ENCODE measurements around the gene TNPO3. TPM values are rescaled to one million over a fixed set of nuclear protein-coding genes. Genes with fewer than 3 reads are reported as not detected.

The TNPO3 gene
- total RNA-seq, 2 experiments from 2014 or later, result 55.1 to 71.7 TPM

GRCh38 chr7:129083525-129083924 lies 28.6 kb upstream of the TNPO3 start:
- Histone ChIP-seq H2AFZ (ENCODE audit: low read length) (no peak overlapping the region), H4K20me1 (ENCODE audit: insufficient read depth, low read length) (no peaks in the 10 kb centered on the region), H3K9me2 (ENCODE audit: insufficient read depth, low read length) (no peaks in the 10 kb centered on the region), H3K4me2 (ENCODE audit: low read length) (no peak overlapping the region), H3K4me3 (ENCODE audit: low read depth, low read length, poor library complexity, severe bottlenecking) (no peak overlapping the region), H3K4me1 (ENCODE audit: insufficient read depth, low read length, poor library complexity, severe bottlenecking) (no peaks in the 10 kb centered on the region), H3K27ac (ENCODE audit: low read depth, low read length, poor library complexity, severe bottlenecking) (no peak overlapping the region), H3K79me2 (ENCODE audit: insufficient read depth, low read depth, low read length) (no peaks in the 10 kb centered on the region), H3K36me3 (ENCODE audit: insufficient read depth, low read length) (no peaks in the 10 kb centered on the region), H3K9me3 (ENCODE audit: low read length) (no peaks in the 10 kb centered on the region)
- no peak for DNase-seq (ENCODE audit: low spot score)
- ChIA-PET CTCF (ENCODE audit: unreplicated experiment) (no interaction called here), POLR2A (interaction anchor here (0.5 kb wide), 3 partner anchors 8 to 120 kb away, joined by 3 to 5 read pairs (median 3); no protein-coding TSS in a partner anchor)
- no peak for TF ChIP-seq EZH2phosphoT487 (IDR thresholded peaks at IDR 0.05; ENCODE audit: borderline replicate concordance, low read depth, low read length)
- TF ChIP-seq, protein P1, sequence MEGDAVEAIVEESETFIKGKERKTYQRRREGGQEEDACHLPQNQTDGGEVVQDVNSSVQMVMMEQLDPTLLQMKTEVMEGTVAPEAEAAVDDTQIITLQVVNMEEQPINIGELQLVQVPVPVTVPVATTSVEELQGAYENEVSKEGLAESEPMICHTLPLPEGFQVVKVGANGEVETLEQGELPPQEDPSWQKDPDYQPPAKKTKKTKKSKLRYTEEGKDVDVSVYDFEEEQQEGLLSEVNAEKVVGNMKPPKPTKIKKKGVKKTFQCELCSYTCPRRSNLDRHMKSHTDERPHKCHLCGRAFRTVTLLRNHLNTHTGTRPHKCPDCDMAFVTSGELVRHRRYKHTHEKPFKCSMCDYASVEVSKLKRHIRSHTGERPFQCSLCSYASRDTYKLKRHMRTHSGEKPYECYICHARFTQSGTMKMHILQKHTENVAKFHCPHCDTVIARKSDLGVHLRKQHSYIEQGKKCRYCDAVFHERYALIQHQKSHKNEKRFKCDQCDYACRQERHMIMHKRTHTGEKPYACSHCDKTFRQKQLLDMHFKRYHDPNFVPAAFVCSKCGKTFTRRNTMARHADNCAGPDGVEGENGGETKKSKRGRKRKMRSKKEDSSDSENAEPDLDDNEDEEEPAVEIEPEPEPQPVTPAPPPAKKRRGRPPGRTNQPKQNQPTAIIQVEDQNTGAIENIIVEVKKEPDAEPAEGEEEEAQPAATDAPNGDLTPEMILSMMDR (conservative IDR thresholded peaks at IDR 0.05; ENCODE audit: low read length), result no peak
- intact Hi-C loops (cut with micrococcal nuclease; ENCODE audit: unreplicated experiment), result no loop called here
- no TSS peak for BruUV-seq (replicated peaks)

DNA sequence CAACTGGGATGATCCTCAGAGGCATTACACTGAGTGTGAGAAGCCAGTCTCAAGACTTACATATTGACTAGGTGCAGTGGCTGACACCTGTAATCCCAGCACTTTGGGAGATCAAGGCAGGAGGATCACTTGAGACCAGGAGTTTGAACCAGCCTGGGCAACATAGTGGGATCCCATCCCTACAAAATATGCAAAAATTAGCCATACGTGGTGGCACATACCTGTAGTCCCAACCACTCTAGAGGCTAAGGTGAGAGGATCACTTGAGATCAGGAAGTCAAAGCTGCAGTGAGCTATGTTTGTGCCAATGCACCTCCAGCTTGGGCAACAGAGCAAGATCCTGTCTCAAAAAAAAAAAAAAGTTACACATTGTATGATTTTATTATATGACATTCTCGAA lies 23.5 kb upstream of the TNPO3 start:
- ChIA-PET POLR2A (interaction anchor here (1.1 kb wide), 1 partner anchor 61 kb away, joined by 3 read pairs; no protein-coding TSS in a partner anchor), CTCF (ENCODE audit: unreplicated experiment) (no interaction called here)
- no peaks in the 10 kb centered on the region for H4K20me1 ChIP-seq (ENCODE audit: insufficient read depth, low read length)
- H3K36me3 ChIP-seq (ENCODE audit: insufficient read depth, low read length), result no peaks in the 10 kb centered on the region
- no peak overlapping the region for H3K4me2 ChIP-seq (ENCODE audit: low read length)
- BruUV-seq (replicated peaks), result no TSS peak
- no peaks in the 10 kb centered on the region for H3K9me2 ChIP-seq (ENCODE audit: insufficient read depth, low read length)
- H3K4me3 ChIP-seq (ENCODE audit: low read depth, low read length, poor library complexity, severe bottlenecking), result no peak overlapping the region
- TF ChIP-seq EZH2phosphoT487 (IDR thresholded peaks at IDR 0.05; ENCODE audit: borderline replicate concordance, low read depth, low read length), result no peak
- TF ChIP-seq, protein P1 (conservative IDR thresholded peaks at IDR 0.05; ENCODE audit: low read length), result no peak
- intact Hi-C loops (cut with micrococcal nuclease; ENCODE audit: unreplicated experiment), result no loop called here
- DNase-seq (ENCODE audit: low spot score), result no peak
- no peak overlapping the region for H3K27ac ChIP-seq (ENCODE audit: low read depth, low read length, poor library complexity, severe bottlenecking)
- no peaks in the 10 kb centered on the region for H3K79me2 ChIP-seq (ENCODE audit: insufficient read depth, low read depth, low read length)
- H3K4me1 ChIP-seq (ENCODE audit: insufficient read depth, low read length, poor library complexity, severe bottlenecking), result no peaks in the 10 kb centered on the region
- no peaks in the 10 kb centered on the region for H3K9me3 ChIP-seq (ENCODE audit: low read length)
- no peak overlapping the region for H2AFZ ChIP-seq (ENCODE audit: low read length)

DNA sequence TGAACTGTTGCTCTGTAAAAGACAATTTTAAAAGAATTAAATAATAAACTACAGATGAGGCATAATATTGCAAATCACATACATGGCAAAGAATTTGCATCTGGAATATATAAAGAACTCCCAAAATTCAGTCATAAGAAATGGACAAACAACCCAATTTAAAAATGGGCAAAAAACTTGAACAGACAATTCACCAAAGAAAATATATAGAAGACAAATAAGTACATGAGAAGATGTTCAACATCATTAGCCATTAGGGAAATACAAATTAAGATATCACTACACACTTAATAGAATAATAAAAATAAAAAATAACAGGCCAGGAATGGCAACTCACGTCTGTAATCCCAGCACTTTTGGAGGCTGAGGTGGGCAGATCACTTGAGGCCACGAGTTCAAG lies 22.0 kb upstream of the TNPO3 start:
- no peak overlapping the region for H3K4me2 ChIP-seq (ENCODE audit: low read length)
- no peak overlapping the region for H3K27ac ChIP-seq (ENCODE audit: low read depth, low read length, poor library complexity, severe bottlenecking)
- H3K4me1 ChIP-seq (ENCODE audit: insufficient read depth, low read length, poor library complexity, severe bottlenecking), result no peaks in the 10 kb centered on the region
- H3K4me3 ChIP-seq (ENCODE audit: low read depth, low read length, poor library complexity, severe bottlenecking), result no peak overlapping the region
- ChIA-PET CTCF (ENCODE audit: unreplicated experiment) (no interaction called here), POLR2A (no interaction called here)
- H4K20me1 ChIP-seq (ENCODE audit: insufficient read depth, low read length), result no peaks in the 10 kb centered on the region
- no peak overlapping the region for H2AFZ ChIP-seq (ENCODE audit: low read length)
- DNase-seq (ENCODE audit: low spot score), result no peak
- no peaks in the 10 kb centered on the region for H3K9me3 ChIP-seq (ENCODE audit: low read length)
- H3K36me3 ChIP-seq (ENCODE audit: insufficient read depth, low read length), result no peaks in the 10 kb centered on the region
- H3K9me2 ChIP-seq (ENCODE audit: insufficient read depth, low read length), result no peaks in the 10 kb centered on the region
- intact Hi-C loops (cut with micrococcal nuclease; ENCODE audit: unreplicated experiment), result no loop called here
- no TSS peak for BruUV-seq (replicated peaks)
- H3K79me2 ChIP-seq (ENCODE audit: insufficient read depth, low read depth, low read length), result no peaks in the 10 kb centered on the region
- no peak for TF ChIP-seq EZH2phosphoT487 (IDR thresholded peaks at IDR 0.05; ENCODE audit: borderline replicate concordance, low read depth, low read length)
- TF ChIP-seq, protein P1 (conservative IDR thresholded peaks at IDR 0.05; ENCODE audit: low read length), result no peak
